Testis (tissue), 2 donors: Measurements from ENCODE around the gene KIF16B.

Experiments
- CTCF ChIP-seq, 3 experiments: fragments of 450-650 bp in 2 of 3; fragments of 200-600 bp in 1 of 3; sonication (generic) in 1 of 3; IDR thresholded peaks; one replicate each; pipeline ENCODE4 v1.5.1; 2016 to 2019; ENCODE audit warnings: antibody characterized with exemption in 3 of 3, mild to moderate bottlenecking in 2 of 3, moderate library complexity in 1 of 3
- POLR2A ChIP-seq: fragments of 450-650 bp; IDR thresholded peaks from one replicate; pipeline ENCODE4 v1.6.1; 2017; ENCODE audit warnings: antibody characterized with exemption, mild to moderate bottlenecking, moderate library complexity

- TF ChIP-seq CTCF (IDR thresholded peaks at IDR 0.05) (no peak), POLR2A (no peak)
Observed at GRCh38 chr20:16469395-16469905, 103.8 kb downstream of the KIF16B start.
